ENCODE measurements around the gene KDM2B.
"Not testable (repeated sequence)": the region's sequence is repeated elsewhere in the genome, so short reads cannot be mapped to it uniquely, and the experiment has no call there.

Gene KDM2B

DNA sequence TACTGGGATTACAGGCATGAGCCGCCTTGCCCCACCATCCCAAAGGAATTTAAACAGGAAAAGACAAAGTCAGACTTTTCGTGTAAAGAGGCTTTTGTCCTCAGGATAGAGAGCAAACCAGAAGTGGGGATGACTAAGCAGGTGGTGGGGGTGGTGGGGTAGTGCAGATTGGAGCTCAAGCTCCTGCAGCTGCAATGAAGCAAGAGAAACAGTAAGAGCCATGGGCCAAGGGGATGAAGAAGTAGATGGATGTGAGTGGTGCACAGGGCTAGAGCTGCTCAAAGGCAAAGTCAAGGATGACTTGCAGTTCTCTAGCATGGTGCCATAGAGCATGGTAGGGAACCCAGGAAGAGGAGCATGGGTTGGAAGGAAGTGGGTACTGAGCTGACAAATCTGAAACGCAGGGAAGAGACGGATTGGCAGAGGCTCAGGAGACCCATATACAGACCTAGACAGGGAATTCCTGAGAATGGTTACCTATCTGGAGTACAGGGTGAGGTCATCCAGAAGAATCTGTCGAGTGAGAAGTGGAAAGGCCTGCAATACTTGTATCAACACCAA, 192.3 kb downstream of the KDM2B start:
- H3K27ac ChIP-seq, result no peak overlapping the region
- TF ChIP-seq, protein P1, sequence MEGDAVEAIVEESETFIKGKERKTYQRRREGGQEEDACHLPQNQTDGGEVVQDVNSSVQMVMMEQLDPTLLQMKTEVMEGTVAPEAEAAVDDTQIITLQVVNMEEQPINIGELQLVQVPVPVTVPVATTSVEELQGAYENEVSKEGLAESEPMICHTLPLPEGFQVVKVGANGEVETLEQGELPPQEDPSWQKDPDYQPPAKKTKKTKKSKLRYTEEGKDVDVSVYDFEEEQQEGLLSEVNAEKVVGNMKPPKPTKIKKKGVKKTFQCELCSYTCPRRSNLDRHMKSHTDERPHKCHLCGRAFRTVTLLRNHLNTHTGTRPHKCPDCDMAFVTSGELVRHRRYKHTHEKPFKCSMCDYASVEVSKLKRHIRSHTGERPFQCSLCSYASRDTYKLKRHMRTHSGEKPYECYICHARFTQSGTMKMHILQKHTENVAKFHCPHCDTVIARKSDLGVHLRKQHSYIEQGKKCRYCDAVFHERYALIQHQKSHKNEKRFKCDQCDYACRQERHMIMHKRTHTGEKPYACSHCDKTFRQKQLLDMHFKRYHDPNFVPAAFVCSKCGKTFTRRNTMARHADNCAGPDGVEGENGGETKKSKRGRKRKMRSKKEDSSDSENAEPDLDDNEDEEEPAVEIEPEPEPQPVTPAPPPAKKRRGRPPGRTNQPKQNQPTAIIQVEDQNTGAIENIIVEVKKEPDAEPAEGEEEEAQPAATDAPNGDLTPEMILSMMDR (conservative IDR thresholded peaks at IDR 0.05), result no peak
- TF ChIP-seq ZFX (IDR thresholded peaks at IDR 0.05), result no peak

DNA sequence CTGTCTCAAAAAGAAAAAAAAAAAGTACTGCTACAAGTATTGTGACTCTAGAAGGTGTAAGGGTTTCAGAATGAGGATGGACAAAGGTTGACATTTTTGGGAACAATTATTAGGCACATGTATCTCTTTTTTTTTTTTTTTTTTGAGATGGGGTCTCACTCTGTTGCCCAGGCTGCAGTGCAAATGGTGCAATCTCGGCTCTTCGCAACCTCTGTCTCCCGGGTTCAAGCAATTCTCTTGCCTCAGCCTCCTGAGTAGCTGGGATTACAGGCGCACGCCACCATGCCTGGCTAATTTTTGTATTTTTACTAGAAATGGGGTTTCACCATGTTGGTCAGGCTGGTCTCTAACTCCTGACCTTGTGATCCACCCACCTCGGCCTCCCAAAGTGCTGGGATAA, 195.9 kb downstream of the KDM2B start:
- H3K27ac ChIP-seq, result not testable (repeated sequence)

DNA sequence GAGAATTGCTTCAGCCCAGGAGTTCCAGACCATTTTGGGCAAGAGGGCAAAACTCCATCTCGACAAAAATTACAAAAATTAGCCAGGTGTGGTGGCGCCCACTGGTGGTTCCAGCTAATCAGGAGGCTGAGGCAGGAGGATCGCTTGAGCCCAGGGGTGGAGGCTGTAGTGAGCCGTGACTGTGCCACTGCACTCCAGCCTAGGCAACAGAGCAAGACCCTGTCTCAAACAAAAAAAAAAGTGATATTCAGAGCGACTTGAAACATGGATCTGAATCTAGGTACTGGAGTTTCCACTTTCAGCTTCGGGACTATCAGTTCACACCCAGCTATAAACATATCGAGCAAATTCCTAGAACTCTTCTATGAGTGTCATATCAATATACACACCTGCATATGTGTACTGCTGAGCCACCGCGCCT, 197.2 kb downstream of the KDM2B start:
- no peak overlapping the region for H3K27ac ChIP-seq
- TF ChIP-seq, protein P1 (conservative IDR thresholded peaks at IDR 0.05), result no peak; the same call in 1 of the 2 replicates
- no peak for TF ChIP-seq ZFX (IDR thresholded peaks at IDR 0.05)

DNA sequence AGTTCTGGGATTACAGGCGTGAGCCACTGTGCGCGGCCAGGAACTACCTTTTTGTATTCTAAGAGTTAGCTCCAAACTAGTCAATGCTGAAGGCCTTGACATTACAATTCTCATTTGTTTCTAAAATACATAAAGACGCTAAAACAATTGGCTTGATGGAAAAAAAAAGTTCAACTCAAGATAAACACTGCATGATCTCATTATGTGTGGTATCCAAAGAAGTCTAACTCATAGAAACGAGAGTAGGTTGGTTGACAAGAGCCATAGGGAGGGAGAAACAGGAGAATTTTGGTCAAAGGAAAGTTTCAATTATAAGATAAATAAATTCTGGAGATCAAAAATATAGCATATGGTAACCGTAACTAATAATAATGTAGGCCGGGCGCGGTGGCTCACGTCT, 200.9 kb downstream of the KDM2B start:
- H3K27ac ChIP-seq, result no peak overlapping the region
- TF ChIP-seq ZFX (IDR thresholded peaks at IDR 0.05), result no peak
- TF ChIP-seq, protein P1 (conservative IDR thresholded peaks at IDR 0.05), result no peak
